HCT116 (cell line): ENCODE data around the gene ASIC5. TPM values are rescaled to one million over a fixed set of nuclear protein-coding genes. Genes with fewer than 3 reads are reported as not detected.

Source experiments
- ATAC-seq: fragments of 200-7000 bp; cut with Tn5 transposase; 2 replicates; pipeline ENCODE4 v1.9.1; 2020; ENCODE audit warnings: mild to moderate bottlenecking, moderate library complexity
- BruUV-seq: library from RNA; stranded (reverse); fragments of 400-500 nt; replicated peaks from 2 replicates; lab custom pipeline; 2021; lab: Mats Ljungman, UMichigan
- CTCF ChIA-PET: fragments of 300-600 bp; sonication (Branson Sonifier 250); formaldehyde crosslinking; loops from one replicate; lab custom pipeline; 2021; ENCODE audit warnings: antibody characterized with exemption; lab: Charles Lee
- POLR2A ChIA-PET: fragments of 300-600, 350-600 bp; sonication (Branson Sonifier 250); formaldehyde crosslinking; loops from one replicate; lab custom pipeline; 2021; ENCODE audit warnings: antibody characterized with exemption; lab: Charles Lee
- RAD21 ChIA-PET, 2 experiments: fragments of 300-600 bp; sonication (Branson Sonifier 250); formaldehyde crosslinking; loops; one replicate each; lab custom pipeline; 2023; ENCODE audit warnings: low total read pairs in 2 of 2; ENCODE audit not compliant: uncharacterized antibody in 2 of 2, unreplicated experiment in 2 of 2, low non-redundant PET in 1 of 2; lab: Charles Lee
- DNase-seq: peaks from one replicate; pipeline ENCODE4 v3.0.0-alpha.2; 2010; ENCODE audit warnings: low read depth, low spot score
- H2AFZ ChIP-seq: fragments of 200-600 bp; shearing (Covaris generic), sonication (generic); 2 replicates; pipeline ENCODE4 v1.6.1; 2017; ENCODE audit warnings: low read depth, mixed run types, mixed read lengths, antibody characterized with exemption, low read length; ENCODE audit not compliant: poor library complexity, severe bottlenecking
- H3K27ac ChIP-seq: 2 replicates; pipeline ENCODE4 v1.5.1; 2012; ENCODE audit warnings: low read depth, low read length
- H3K27me3 ChIP-seq: fragments of 200-600 bp; sonication (generic); 2 replicates; pipeline ENCODE4 v1.6.1; 2016; ENCODE audit warnings: mixed run types, low read length, mixed read lengths; ENCODE audit not compliant: insufficient read depth
- H3K36me3 ChIP-seq, 2 experiments: fragments of 200-500 bp in 1 of 2; fragments of 200-600 bp in 1 of 2; sonication (Bioruptor generic) in 1 of 2; sonication (generic) in 1 of 2; 2 replicates each; pipeline versions ENCODE4 v1.5.1 to v1.6.1; 2014 to 2016; ENCODE audit warnings: low read length in 2 of 2, inconsistent platforms in 1 of 2, mixed read lengths in 1 of 2, mixed run types in 1 of 2; ENCODE audit not compliant: insufficient read depth in 2 of 2, control insufficient read depth in 1 of 2
- H3K4me1 ChIP-seq, 2 experiments: fragments of 200-600 bp in 1 of 2; sonication (generic) in 1 of 2; 2 replicates each; pipeline versions ENCODE4 v1.5.1 to v1.6.1; 2012 to 2017; ENCODE audit warnings: low read length in 2 of 2, inconsistent platforms in 1 of 2, mild to moderate bottlenecking in 1 of 2, mixed read lengths in 1 of 2, mixed run types in 1 of 2, moderate library complexity in 1 of 2; ENCODE audit not compliant: insufficient read depth in 2 of 2, control insufficient read depth in 1 of 2
- H3K4me2 ChIP-seq: fragments of 200-600 bp; sonication (generic); 2 replicates; pipeline ENCODE4 v1.6.1; 2017; ENCODE audit warnings: mixed run types, low read length, mixed read lengths
- H3K4me3 ChIP-seq, 2 experiments: fragments of 200-600 bp in 1 of 2; sonication (generic) in 1 of 2; replicated peaks in 1 of 2; 2 replicates each; pipeline ENCODE4 v1.5.1; 2011 to 2016; ENCODE audit warnings: low read length in 2 of 2, control low read depth in 1 of 2, low read depth in 1 of 2, mild to moderate bottlenecking in 1 of 2, mixed read lengths in 1 of 2, mixed run types in 1 of 2
- H3K79me2 ChIP-seq: fragments of 200-600 bp; sonication (generic); 2 replicates; pipeline ENCODE4 v1.6.1; 2017; ENCODE audit warnings: mild to moderate bottlenecking, mixed run types, low read length, moderate library complexity, mixed read lengths; ENCODE audit not compliant: insufficient read depth
- H3K9ac ChIP-seq: fragments of 200-600 bp; sonication (generic); 2 replicates; pipeline ENCODE4 v1.6.1; 2016; ENCODE audit warnings: low read length, mixed read lengths
- H3K9me2 ChIP-seq: fragments of 200-600 bp; sonication (generic), shearing (Covaris generic); 2 replicates; pipeline ENCODE4 v1.6.1; 2017; ENCODE audit warnings: mixed run types, mild to moderate bottlenecking, moderate library complexity; ENCODE audit not compliant: insufficient read depth
- H3K9me3 ChIP-seq, 2 experiments: fragments of 200-500 bp in 1 of 2; fragments of 200-600 bp in 1 of 2; sonication (Bioruptor generic) in 1 of 2; sonication (generic) in 1 of 2; 2 replicates each; pipeline ENCODE4 v1.6.1; 2014 to 2017; ENCODE audit warnings: low read length in 2 of 2, mixed read lengths in 2 of 2, inconsistent platforms in 1 of 2, low read depth in 1 of 2, mild to moderate bottlenecking in 1 of 2, mixed run types in 1 of 2, moderate library complexity in 1 of 2; ENCODE audit not compliant: control insufficient read depth in 1 of 2, insufficient read depth in 1 of 2
- H4K20me1 ChIP-seq: fragments of 200-600 bp; sonication (generic), shearing (Covaris generic); 2 replicates; pipeline ENCODE4 v1.6.1; 2017; ENCODE audit warnings: mixed run types, mild to moderate bottlenecking, moderate library complexity; ENCODE audit not compliant: insufficient read depth
- ELF1 ChIP-seq: IDR thresholded peaks from 2 replicates; pipeline ENCODE4 v1.6.1; 2012; ENCODE audit warnings: low read depth, borderline replicate concordance
- EZH2 ChIP-seq: fragments of 200-600 bp; sonication (generic); IDR thresholded peaks from 2 replicates; pipeline ENCODE4 v1.6.1; 2017; ENCODE audit warnings: antibody characterized with exemption, mixed run types
- EZH2phosphoT487 ChIP-seq: fragments of 200-600 bp; IDR thresholded peaks from 2 replicates; pipeline ENCODE4 v1.6.1; 2018; ENCODE audit warnings: antibody characterized with exemption, borderline replicate concordance
- FOSL1 ChIP-seq: IDR thresholded peaks from 2 replicates; pipeline ENCODE4 v1.6.1; 2012; ENCODE audit warnings: low read depth
- JUND ChIP-seq: IDR thresholded peaks from 2 replicates; pipeline ENCODE4 v1.6.1; 2012
- RAD21 ChIP-seq: IDR thresholded peaks from 2 replicates; pipeline ENCODE4 v1.6.1; 2012; ENCODE audit warnings: low read depth, mild to moderate bottlenecking
- SIN3A ChIP-seq: IDR thresholded peaks from 2 replicates; pipeline ENCODE4 v1.6.1; 2012; ENCODE audit warnings: low read depth
- SP1 ChIP-seq: IDR thresholded peaks from 2 replicates; pipeline ENCODE4 v1.6.1; 2012; ENCODE audit warnings: low read depth
- SRF ChIP-seq: IDR thresholded peaks from 2 replicates; pipeline ENCODE4 v1.6.1; 2012; ENCODE audit warnings: low read depth
- TCF7L2 ChIP-seq: IDR thresholded peaks from 2 replicates; pipeline ENCODE4 v1.7.0; 2011; ENCODE audit warnings: borderline replicate concordance, inconsistent platforms; ENCODE audit not compliant: insufficient read depth, insufficient read length; ENCODE audit errors: extremely low read depth
- YY1 ChIP-seq: IDR thresholded peaks from 2 replicates; pipeline ENCODE4 v1.6.1; 2011; ENCODE audit warnings: low read length, low read depth, moderate library complexity, mild to moderate bottlenecking; ENCODE audit not compliant: insufficient replicate concordance; ENCODE audit errors: extremely low read depth
- ZFX ChIP-seq: fragments of 450-650 bp; IDR thresholded peaks from 2 replicates; pipeline ENCODE4 v1.6.1; 2017
- intact Hi-C: fragments of 100-400 bp; cut with micrococcal nuclease; formaldehyde crosslinking; loops from 2 replicates; pipeline ENCODE4 v1.10.0; 2022
- total RNA-seq: library from RNA; stranded (reverse); gene quantifications from one replicate; pipeline ENCODE4 v1.2.1, GENCODE V29; 2021; ENCODE audit not compliant: unreplicated experiment
- TF ChIP-seq, protein P1 (sequence below): IDR thresholded peaks from 2 replicates; pipeline ENCODE4 v1.6.1; 2012
- TF ChIP-seq, protein P2 (sequence below): IDR thresholded peaks from 2 replicates; pipeline ENCODE4 v1.6.1; 2012; ENCODE audit warnings: low read depth

ASIC5 gene
- total RNA-seq, 1 experiment from 2014 or later: not detected

DNA sequence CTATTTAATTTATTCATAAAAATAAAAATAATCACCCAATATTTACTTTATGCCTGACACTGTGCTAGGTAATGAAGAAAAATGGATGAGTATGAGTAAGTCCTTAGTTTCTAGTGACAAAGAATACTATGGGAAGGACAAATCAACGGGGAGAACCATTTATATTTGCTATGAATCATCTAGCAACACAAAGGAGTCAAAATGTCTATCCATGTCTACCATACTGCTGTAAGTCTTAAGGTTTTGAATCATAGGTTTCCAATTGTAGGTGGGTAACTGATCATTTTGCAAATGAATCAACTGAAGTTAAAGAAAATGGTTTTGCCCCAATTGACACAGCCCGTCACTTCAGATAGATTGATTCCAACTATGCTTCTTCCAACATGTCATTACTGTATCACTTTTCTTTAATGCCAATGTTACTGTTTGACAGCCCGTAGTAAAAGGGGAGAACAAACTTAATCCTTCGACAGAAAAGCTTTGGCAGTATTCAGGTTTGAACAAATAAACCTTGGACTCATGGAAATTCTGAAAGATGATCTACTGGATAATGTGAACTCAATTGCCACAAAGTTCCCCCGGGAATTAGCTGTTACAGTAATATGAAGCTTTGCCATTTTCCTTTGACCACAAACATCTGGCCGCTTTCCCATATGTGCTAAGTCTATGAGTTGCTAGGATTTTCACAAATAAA is 40.6 kb upstream of the ASIC5 start:
- ChIA-PET CTCF (no interaction called here), POLR2A (no interaction called here), RAD21 (no interaction called here)
- ATAC-seq: no peak
- Histone ChIP-seq H3K9me2 (no peaks in the 10 kb centered on the region; the same call in 1 of the 2 replicates), H3K9ac (no peak overlapping the region), H2AFZ (no peak overlapping the region), H3K27me3 (no peaks in the 10 kb centered on the region), H3K4me2 (no peak overlapping the region), H4K20me1 (no peaks in the 10 kb centered on the region), H3K9me3 (no peaks in the 10 kb centered on the region), H3K27ac (no peak overlapping the region), H3K79me2 (no peaks in the 10 kb centered on the region), H3K4me1 (no peaks in the 10 kb centered on the region), H3K4me3 (no peak overlapping the region), H3K36me3 (no peaks in the 10 kb centered on the region)
- no TSS peak for BruUV-seq
- no peak for DNase-seq
- TF ChIP-seq RAD21 (no peak), SIN3A (no peak), JUND (no peak), SRF (no peak), ZFX (no peak), ELF1 (no peak), FOSL1 (no peak), SP1 (no peak), EZH2phosphoT487 (no peak), YY1 (no peak), TCF7L2 (no peak), EZH2 (no peak)
- TF ChIP-seq, protein P1, sequence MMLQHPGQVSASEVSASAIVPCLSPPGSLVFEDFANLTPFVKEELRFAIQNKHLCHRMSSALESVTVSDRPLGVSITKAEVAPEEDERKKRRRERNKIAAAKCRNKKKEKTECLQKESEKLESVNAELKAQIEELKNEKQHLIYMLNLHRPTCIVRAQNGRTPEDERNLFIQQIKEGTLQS: no peak
- TF ChIP-seq, protein P2, sequence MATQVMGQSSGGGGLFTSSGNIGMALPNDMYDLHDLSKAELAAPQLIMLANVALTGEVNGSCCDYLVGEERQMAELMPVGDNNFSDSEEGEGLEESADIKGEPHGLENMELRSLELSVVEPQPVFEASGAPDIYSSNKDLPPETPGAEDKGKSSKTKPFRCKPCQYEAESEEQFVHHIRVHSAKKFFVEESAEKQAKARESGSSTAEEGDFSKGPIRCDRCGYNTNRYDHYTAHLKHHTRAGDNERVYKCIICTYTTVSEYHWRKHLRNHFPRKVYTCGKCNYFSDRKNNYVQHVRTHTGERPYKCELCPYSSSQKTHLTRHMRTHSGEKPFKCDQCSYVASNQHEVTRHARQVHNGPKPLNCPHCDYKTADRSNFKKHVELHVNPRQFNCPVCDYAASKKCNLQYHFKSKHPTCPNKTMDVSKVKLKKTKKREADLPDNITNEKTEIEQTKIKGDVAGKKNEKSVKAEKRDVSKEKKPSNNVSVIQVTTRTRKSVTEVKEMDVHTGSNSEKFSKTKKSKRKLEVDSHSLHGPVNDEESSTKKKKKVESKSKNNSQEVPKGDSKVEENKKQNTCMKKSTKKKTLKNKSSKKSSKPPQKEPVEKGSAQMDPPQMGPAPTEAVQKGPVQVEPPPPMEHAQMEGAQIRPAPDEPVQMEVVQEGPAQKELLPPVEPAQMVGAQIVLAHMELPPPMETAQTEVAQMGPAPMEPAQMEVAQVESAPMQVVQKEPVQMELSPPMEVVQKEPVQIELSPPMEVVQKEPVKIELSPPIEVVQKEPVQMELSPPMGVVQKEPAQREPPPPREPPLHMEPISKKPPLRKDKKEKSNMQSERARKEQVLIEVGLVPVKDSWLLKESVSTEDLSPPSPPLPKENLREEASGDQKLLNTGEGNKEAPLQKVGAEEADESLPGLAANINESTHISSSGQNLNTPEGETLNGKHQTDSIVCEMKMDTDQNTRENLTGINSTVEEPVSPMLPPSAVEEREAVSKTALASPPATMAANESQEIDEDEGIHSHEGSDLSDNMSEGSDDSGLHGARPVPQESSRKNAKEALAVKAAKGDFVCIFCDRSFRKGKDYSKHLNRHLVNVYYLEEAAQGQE: no peak
- intact Hi-C loops: no loop called here
